Measurements from ENCODE around the gene USP49. TPM values are rescaled to one million over a fixed set of nuclear protein-coding genes. Genes with fewer than 3 reads are reported as not detected.

Gene USP49
- total RNA-seq, 1 donor from 2014 or later: 7.3 TPM

DNA sequence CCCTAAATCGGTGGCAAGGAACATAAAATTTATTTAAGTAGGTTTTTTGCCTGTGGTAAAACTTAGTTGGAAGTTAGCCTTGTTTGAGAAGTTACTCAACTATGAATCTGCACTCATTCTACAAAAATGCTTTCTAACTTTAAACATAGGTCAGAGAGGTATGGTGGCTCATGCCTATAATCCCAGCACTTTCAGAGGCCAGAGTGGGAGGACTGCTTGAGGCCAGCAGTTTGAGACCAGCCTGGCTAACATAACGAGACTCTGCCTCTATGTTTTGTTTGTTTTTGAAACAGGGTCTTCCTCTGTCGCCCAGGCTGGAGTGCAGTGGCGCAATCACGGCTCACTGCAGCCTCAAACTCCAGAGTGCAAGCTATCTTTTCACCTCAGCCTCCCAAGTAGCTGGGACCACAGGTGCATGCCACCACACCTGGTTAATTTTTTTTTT is 16.2 kb downstream of the USP49 start:
- intact Hi-C loops (cut with micrococcal nuclease): no loop called here

DNA sequence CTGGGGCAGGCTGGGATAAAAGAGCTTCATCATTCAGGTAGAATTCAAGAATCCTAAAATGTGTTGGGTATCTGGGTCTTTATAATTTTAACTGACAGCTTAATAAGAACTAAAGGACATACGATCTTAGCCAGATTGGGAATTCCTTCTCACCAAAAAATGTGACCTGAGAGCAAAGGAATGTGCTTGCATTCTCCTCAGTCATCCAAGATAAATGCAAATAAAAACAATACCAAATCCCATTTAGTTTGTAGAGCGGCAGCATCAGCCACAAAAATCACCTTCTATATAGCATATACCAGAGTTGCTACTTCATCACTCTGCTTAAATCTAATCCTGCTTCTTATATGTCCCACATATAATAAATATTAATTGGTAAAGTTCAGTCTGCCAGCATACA is 16.9 kb downstream of the USP49 start:
- intact Hi-C loops (cut with micrococcal nuclease): no loop called here

DNA sequence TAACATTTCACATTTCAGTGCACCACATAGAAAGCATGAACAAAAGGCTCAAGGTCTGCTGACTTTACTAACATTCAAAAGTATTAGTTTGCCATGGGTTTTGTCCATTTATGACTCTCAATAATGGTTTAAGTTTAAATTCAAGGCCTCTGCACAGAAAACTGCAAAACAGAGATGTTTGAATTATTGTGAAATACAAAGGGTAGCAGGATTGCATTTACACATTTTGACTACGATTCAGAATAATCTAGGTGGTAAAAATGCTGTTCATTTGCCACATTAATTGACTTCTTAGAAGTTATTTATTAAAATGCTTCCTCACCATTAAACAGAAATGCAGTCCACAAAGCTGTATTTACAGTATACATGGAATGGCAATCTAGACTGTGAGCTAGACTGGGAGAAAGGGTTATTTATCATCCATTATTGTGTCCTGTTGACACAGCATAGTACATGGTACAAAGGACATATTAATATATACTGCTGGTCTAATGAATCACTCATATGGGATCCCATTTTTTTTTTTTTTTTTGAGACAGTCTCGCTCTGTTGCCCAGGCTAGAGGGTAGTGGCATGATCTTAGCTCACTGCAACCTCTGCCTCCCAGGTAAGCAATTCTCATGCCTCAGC is 18.0 kb downstream of the USP49 start:
- intact Hi-C loops (cut with micrococcal nuclease): no loop called here

DNA sequence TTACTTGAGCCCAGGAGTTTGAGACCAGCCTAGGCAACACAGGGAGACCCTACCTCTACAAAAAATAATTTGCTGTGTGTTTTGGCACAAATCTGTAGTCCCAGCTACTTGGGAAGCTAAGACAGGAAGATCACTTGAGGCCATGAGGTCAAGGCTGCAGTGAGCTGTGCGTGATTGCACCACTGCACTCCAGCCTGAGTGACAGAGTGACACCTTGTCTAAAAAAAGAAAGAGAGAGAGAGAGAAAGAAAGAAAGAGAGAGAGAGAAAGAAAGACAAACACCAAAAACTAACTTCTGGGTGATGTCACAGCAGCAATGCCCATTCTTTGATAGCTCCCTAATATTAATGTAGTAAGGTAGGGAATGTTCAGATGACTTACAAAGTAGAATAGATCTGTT is 20.4 kb downstream of the USP49 start:
- intact Hi-C loops (cut with micrococcal nuclease): no loop called here

DNA sequence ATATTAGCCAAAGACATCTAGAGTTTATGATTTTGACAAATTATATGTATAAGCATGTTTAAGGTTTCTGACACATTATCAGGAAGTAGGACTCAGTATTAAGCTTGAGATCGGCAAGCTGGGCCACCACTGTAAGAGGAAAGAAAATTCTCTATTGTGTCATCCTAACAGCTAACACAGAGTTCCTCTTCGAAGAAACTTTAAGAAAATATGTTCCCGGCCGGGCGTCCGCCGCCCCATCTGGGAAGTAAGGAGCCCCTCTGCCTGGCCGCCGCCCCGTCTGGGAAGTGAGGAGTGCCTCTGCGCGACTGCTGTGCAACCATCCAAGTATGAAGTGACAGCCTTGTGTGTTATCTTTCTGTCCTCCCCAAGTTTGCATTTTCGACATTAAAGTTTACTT is 23.0 kb downstream of the USP49 start:
- intact Hi-C loops (cut with micrococcal nuclease): no loop called here

DNA sequence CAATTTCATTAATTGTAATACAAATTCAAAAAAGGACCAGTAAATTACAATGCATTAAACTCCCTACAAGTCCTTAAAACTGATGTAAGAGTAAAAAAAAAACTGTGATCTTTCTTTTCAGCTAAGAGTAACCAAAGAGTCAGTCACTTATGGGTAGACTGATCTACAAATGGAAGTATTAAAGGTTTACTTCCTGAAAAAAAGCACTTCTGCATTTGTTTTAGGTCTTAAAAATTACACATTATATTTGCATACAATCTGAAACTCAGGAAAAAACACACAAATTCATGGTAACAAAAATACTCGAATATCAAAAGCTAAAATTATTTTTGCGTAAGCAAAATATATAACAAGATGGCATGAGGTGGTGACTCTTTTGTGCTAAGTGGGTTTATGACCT is 23.5 kb downstream of the USP49 start:
- intact Hi-C loops (cut with micrococcal nuclease): no loop called here

DNA sequence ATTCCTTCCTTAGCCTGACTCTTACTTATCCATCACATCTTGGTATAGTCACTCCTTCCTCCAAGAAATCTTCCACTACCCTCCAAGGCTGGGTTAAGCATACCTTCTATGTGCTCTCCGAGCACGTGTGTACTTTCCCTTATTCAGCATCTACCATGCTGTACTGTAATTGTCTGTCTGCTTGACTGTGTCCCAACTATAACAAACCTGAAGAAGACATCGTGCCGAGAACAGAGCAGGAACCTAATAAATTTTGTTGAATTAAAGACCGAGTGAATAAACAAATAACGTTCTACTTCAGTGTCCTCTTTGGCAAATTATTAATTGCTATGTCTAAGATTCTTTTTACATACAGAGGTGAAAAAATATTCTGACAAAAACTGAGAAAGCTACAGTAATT is 35.8 kb downstream of the USP49 start:
- intact Hi-C loops (cut with micrococcal nuclease): loop anchor here (10.0 kb wide), 1 partner anchor 305 kb away; no protein-coding TSS in a partner anchor

DNA sequence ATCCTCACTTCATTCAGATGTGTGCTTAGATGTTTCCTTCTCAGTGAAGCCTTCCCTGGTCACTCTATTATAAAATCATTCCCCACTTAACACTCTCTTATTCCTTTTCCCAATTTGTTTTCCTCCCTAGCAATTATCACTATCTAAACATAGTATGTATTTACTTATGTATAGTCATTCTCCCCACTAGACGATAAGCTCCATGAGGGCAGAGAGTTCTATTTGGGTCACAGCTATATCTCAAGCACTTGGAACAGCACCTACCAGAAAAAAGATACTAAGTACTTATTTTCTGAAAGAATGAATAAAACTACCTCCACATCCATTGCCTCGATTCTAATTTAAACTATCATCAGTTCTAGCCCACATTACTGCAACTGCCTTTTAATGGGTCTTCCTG is 36.5 kb downstream of the USP49 start:
- intact Hi-C loops (cut with micrococcal nuclease): loop anchor here (10.0 kb wide), 1 partner anchor 306 kb away; no protein-coding TSS in a partner anchor

DNA sequence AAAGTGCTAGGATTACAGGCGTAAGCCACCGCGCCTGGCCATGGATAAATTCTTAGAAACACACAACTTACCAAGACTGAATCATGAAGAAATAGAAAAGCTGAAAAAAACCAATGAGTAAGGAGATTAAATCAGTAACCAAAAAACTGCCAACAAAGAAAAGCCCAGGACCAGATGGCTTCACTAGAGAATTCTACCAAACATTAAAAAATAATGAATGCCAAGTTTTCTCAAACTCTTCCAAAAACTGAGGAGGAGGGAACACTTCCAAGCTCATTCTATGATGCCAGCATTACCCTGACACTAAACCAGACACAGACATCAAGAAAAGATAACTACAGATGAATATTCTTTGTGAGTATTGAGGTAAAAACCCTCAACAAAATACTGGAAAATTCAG is 44.3 kb downstream of the USP49 start:
- intact Hi-C loops (cut with micrococcal nuclease): loop anchor here (10.0 kb wide), 1 partner anchor 314 kb away; no protein-coding TSS in a partner anchor

DNA sequence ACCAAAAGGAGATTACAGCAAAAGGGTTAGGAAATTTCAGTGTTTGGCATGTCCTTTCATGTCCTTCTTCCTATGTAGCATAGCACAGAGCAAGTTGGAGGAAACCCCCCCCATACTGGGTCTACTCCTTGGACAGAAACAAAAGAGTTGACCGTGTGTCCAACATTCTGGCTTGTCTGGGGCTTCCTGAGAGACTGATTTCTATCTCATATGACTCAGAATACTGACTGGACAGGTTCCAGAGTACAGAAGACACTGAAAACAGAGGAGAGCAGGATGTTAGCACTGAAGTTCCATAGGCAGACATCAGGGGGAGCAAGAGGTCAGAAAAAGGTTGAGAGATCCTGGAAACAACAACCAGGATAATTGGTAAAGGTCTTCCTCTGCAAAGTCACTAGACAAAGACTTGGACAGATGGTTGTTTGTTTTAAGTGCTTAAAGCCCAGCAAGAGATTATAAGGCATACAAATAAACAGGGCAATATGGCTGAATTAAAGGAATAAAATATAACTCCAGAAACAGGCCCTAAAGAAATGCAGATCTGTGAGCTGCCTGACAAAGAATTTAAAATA is 48.4 kb downstream of the USP49 start:
- intact Hi-C loops (cut with micrococcal nuclease): loop anchor here (1.0 to 5.0 kb wide), 3 partner anchors 46 to 198 kb away; no protein-coding TSS in a partner anchor

DNA sequence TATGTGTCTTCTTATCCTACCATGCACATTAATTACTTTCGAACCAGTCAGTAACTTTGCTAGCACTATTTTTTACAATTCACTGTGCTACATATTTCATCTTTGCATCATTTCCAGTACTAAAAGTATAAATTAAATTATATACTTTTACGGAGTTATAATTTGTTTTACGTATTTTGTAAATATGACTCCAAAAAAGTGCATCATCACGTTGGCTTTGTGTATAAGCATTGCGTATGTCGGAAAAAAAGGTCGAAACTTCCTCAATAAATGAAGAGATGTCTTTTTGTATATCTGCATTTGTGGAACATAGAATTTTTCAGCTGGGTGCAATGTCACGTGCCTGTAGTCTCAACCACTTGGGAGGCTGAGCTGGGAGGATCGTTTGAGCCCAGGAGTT is 52.0 kb downstream of the USP49 start:
- intact Hi-C loops (cut with micrococcal nuclease): no loop called here

DNA sequence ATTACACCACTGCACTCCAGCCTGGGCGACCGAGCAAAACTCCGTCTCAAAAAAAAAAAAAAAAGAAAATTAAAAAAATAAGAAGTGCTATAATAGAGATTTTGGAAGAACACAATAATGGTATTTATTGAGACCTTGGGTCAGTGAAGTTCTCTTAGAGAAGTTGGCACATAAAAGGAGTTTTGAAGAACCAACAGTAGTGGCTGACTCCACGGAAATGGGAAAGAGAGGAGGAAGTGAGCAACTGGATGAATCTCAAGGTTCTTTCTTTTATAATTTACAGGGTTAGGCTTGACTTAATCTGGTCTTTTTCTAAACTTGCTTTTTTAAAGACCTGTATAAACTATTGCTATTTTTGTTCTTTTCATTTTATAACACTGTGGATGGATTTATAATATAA is 54.8 kb downstream of the USP49 start:
- intact Hi-C loops (cut with micrococcal nuclease): no loop called here

DNA sequence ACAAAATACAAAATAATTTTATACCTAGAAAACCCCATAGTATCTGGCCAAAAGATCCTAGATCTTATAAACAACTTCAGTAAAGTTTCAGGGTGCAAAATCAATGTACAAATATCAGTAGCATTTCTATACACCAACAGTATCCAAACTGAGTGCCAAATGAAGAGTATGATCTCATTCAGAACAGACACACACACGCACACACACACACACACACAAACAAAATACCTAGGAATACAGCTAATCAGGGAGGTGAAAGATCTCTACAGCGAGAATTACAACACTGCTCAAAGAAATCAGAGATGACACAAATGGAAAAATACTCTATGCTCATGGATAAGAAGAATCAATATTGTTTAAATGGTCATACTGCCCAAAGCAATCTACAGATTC is 58.5 kb downstream of the USP49 start:
- intact Hi-C loops (cut with micrococcal nuclease): no loop called here

DNA sequence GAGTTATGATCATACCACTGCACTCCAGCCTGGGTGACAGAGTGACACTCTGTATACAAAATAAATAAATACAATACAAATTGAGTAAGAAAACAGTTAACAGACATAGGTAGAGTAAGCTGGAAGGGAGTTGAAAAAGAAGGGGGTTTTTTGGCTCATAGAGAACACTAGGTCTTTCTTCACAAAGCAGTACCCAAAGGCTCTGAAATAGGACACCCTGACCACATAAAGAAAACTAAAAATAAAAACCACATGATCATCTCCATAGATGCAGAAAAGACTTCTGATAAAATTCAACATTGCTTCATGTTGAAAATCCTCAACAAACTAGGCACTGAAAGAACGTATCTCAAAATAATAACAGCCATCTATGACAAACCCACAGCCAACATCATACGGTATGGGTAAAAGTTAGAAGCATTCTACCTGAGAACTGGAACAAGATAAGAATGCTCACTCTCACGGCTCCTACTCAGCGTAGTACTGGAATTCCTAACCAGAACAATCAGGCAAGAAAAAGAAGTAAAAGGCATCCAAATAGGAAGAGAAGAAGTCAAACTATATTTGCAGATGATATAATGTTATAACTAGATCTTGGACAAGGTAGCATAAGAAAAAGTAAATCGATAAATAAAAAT is 59.0 kb downstream of the USP49 start:
- intact Hi-C loops (cut with micrococcal nuclease): no loop called here

DNA sequence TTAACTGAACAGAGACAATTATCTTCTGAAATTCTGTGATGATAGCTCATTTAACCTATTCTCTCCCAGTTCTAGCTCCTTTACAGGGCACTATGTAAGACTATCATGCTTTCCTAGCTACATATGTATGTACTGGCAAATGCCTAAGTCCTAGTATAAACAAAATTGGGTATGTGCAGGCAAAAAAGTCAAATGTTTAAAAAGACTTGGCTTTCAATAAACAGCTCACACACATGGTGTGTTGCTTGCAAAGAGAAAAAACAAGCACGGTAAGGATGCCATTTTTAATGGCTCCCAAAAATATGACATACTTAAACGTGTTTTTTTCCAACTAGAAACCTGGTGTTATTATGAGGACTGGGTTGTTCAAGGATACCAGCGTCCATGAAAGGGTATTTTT is 62.9 kb downstream of the USP49 start:
- intact Hi-C loops (cut with micrococcal nuclease): no loop called here

DNA sequence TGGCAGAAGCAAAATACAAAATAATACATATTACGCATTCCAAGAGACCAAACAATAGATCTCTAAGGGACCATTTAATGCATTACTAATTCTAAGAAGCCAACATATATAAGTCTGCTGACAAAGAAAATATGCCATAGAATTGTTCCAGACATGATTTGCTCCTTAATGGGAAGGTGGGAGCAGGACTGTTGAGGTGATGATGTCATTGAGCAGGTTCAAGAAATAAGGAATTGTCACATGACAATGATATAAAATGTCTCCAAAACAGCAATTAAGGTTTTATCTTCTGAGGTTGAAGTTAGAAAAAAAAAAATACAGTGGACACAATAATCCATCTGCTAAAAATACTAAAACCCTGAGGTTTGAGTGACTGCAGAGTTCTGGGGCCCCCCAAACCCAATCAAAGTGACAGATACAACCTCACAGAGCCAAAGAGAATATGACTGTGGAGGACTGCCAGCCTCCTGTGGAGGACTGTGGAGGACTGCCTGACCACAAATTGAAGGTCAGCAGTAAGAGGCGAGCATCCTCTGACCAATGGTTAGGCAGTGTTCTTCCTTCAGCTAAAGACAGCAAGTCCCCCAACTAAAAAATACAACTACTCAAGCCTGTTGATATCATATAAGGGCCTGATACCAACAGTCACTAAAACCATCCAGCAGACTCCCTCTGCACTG is 68.7 kb downstream of the USP49 start:
- intact Hi-C loops (cut with micrococcal nuclease): no loop called here

DNA sequence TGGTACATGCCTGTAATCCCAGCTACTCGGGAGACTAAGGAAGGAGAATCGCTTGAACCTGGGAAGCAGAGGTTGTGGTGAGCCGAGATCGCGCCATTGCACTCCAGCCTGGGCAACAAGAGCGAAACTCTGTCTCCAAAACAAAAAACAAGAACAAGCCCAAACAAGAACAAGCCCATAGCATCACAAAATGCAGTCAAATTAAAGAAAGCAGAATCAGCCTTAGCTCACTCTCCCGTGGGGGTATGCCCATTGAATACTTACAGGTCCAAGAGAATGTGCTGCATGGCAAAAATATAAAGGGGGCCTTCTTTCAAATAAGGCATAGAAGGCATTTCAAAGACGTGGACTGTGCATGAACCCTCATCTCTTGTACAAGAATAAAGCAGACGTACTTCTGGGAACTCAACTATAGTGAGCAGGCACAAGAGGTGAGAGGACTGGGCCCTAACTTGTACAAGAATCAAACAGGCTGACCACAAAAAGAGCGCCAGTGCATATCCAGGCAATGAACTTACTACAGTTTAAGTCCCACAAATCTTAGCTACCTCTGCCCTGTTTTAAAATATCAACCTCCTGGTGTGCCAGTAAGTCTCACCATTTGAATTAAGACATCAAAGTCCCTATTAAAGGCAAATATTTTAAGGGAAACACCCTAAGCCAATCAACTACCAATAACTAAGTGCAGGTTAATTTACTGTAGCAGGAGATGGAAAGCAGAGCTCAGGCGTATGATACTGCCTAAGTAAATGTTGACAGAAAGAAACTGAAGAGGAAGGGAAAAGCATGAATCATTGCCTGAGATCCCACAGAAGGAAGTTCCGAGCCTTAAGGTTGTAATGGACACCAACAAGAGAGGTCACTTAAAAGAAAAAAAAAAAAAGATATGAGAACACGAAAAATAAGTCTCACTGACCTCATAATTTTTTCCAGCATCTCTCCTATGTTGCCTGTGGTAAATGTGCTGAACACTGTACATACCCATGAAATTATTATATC is 70.3 kb downstream of the USP49 start:
- intact Hi-C loops (cut with micrococcal nuclease): no loop called here

DNA sequence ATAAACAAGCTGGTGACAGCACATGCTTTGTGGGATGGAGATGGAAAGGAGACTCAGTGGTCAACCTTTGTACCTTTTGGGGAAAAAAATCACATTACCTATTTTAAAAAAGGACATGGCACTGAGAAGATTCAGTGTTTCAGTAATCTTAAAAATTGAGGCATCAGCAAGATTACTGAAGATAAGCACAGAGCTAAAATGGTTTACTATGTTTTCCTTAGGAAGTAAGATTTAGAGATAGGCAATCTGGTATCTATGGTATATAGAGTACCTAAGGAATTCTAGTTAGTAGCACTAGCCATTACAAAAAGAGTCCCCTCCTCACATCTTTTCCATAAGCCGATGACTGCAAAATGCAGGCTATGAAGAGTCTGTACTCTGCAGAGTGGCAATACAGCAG is 72.0 kb downstream of the USP49 start:
- intact Hi-C loops (cut with micrococcal nuclease): no loop called here

DNA sequence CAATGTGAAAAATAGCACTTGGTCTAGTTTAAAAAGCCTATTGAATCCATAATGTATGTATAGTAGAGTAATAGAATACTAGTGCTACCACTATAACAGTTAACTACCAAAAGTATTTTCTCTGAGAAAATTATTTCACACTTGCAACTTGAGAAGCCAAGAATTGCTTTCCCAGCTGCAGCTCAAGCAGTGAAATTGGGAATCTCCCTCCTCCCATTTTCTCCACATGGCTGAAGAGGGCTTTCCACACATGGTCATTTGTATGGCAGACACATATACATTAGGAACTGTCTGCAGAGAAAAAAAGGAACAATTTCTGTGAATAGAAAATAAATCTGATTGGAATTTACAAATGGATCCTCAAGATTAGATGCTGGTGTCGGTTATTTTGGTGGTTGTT is 73.2 kb downstream of the USP49 start:
- intact Hi-C loops (cut with micrococcal nuclease): no loop called here

DNA sequence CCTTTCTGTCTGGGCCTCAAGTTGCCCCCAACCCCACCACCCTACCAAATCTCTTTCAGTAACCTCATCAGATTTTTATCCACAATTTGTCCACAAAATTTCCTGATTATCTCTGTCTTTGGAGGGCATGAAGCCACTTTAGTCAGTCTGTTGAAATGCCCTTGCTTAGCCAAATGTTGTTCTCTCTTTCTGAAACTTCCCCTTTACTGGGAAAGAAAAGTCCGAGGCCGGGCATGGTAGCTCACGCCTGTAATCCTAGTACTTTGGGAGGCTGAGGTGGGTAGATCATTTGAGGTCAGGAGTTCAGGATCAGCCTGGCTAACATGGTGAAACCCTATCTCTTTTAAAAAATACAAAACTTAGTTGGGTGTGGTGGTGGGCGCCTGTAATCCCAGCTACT is 73.9 kb downstream of the USP49 start:
- intact Hi-C loops (cut with micrococcal nuclease): no loop called here
